H9 (cell line): ENCODE measurements around the gene OR51B5. TPM values are rescaled to one million over a fixed set of nuclear protein-coding genes. Genes with fewer than 3 reads are reported as not detected.

ENCODE experiments used
- DNase-seq: peaks from one replicate; pipeline ENCODE4 v3.0.0-alpha.2; 2017
- H2AFZ ChIP-seq: one replicate; pipeline ENCODE4 v1.6.1; 2013; ENCODE audit warnings: mild to moderate bottlenecking, low read length, control low read depth, moderate library complexity
- H2AK5ac ChIP-seq: 2 replicates; pipeline ENCODE4 v1.6.1; 2013; ENCODE audit warnings: low read length, control low read depth, mixed read lengths; ENCODE audit not compliant: insufficient read length
- H2BK120ac ChIP-seq: one replicate; pipeline ENCODE4 v1.6.1; 2013; ENCODE audit warnings: low read depth, mild to moderate bottlenecking, low read length, control low read depth, inconsistent platforms; ENCODE audit not compliant: poor library complexity, severe bottlenecking
- H2BK12ac ChIP-seq: 2 replicates; pipeline ENCODE4 v1.6.1; 2013; ENCODE audit warnings: low read length, control low read depth, mixed read lengths, low read depth; ENCODE audit not compliant: insufficient read length
- H2BK15ac ChIP-seq: 2 replicates; pipeline ENCODE4 v1.6.1; 2013; ENCODE audit warnings: low read depth, low read length, control low read depth
- H2BK20ac ChIP-seq: one replicate; pipeline ENCODE4 v1.6.1; 2013; ENCODE audit warnings: low read depth, mild to moderate bottlenecking, low read length, control low read depth, inconsistent platforms; ENCODE audit not compliant: poor library complexity, severe bottlenecking
- H2BK5ac ChIP-seq: 2 replicates; pipeline ENCODE4 v1.6.1; 2013; ENCODE audit warnings: low read length, control low read depth, mixed read lengths; ENCODE audit not compliant: insufficient read length
- H3K14ac ChIP-seq: 2 replicates; pipeline ENCODE4 v1.6.1; 2013; ENCODE audit warnings: low read length, control low read depth; ENCODE audit not compliant: insufficient read depth
- H3K18ac ChIP-seq: 2 replicates; pipeline ENCODE4 v1.6.1; 2013; ENCODE audit warnings: low read depth, mild to moderate bottlenecking, mixed read lengths, low read length, control low read depth; ENCODE audit not compliant: insufficient read length
- H3K23ac ChIP-seq: 2 replicates; pipeline ENCODE4 v1.6.1; 2013; ENCODE audit warnings: low read length, control low read depth, mixed read lengths, low read depth; ENCODE audit not compliant: insufficient read length
- H3K23me2 ChIP-seq: 2 replicates; pipeline ENCODE4 v1.6.1; 2013; ENCODE audit warnings: low read depth, mild to moderate bottlenecking, mixed read lengths, low read length, control low read depth; ENCODE audit not compliant: insufficient read length, poor library complexity, severe bottlenecking
- H3K27ac ChIP-seq: 2 replicates; pipeline ENCODE4 v1.5.1; 2013; ENCODE audit warnings: low read length, control low read depth, mixed read lengths, low read depth; ENCODE audit not compliant: insufficient read length
- H3K27me3 ChIP-seq: 2 replicates; pipeline ENCODE4 v1.6.1; 2013; ENCODE audit warnings: low read length, control low read depth, inconsistent platforms; ENCODE audit not compliant: insufficient read depth
- H3K4ac ChIP-seq: 2 replicates; pipeline ENCODE4 v1.6.1; 2013; ENCODE audit warnings: low read depth, mild to moderate bottlenecking, control low read depth, inconsistent platforms, low read length, moderate library complexity
- H3K4me1 ChIP-seq: 2 replicates; pipeline ENCODE4 v1.6.1; 2013; ENCODE audit warnings: low read length, control low read depth, inconsistent platforms; ENCODE audit not compliant: insufficient read depth
- H3K4me2 ChIP-seq: 2 replicates; pipeline ENCODE4 v1.6.1; 2013; ENCODE audit warnings: low read length, control low read depth, mixed read lengths; ENCODE audit not compliant: insufficient read length, insufficient read depth
- H3K56ac ChIP-seq: 2 replicates; pipeline ENCODE4 v1.6.1; 2013; ENCODE audit warnings: low read depth, mild to moderate bottlenecking, mixed read lengths, low read length, control low read depth; ENCODE audit not compliant: insufficient read length
- H3K79me1 ChIP-seq: 2 replicates; pipeline ENCODE4 v1.6.1; 2013; ENCODE audit warnings: low read depth, mild to moderate bottlenecking, moderate library complexity, low read length, control low read depth, inconsistent platforms; ENCODE audit not compliant: insufficient read depth, poor library complexity, severe bottlenecking
- H3K79me2 ChIP-seq: 2 replicates; pipeline ENCODE4 v1.6.1; 2013; ENCODE audit warnings: low read length, control low read depth, inconsistent platforms; ENCODE audit not compliant: insufficient read depth
- H3K9ac ChIP-seq: 2 replicates; pipeline ENCODE4 v1.6.1; 2013; ENCODE audit warnings: low read length, control low read depth, mixed read lengths; ENCODE audit not compliant: insufficient read length; ENCODE audit errors: extremely low read depth
- H3K9me3 ChIP-seq: one replicate; pipeline ENCODE4 v1.6.1; 2013; ENCODE audit warnings: low read depth, low read length, inconsistent platforms; ENCODE audit not compliant: control insufficient read depth
- H3T11ph ChIP-seq: one replicate; pipeline ENCODE4 v1.6.1; 2013; ENCODE audit warnings: mild to moderate bottlenecking, low read length, control low read depth, inconsistent platforms
- H4K20me1 ChIP-seq: one replicate; pipeline ENCODE4 v1.6.1; 2013; ENCODE audit not compliant: control insufficient read depth, insufficient read length, insufficient read depth
- H4K5ac ChIP-seq: 2 replicates; pipeline ENCODE4 v1.6.1; 2013; ENCODE audit warnings: low read depth, mild to moderate bottlenecking, mixed read lengths, low read length, control low read depth; ENCODE audit not compliant: insufficient read length
- H4K8ac ChIP-seq: replicated peaks from 2 replicates; pipeline ENCODE4 v1.6.1; 2013; ENCODE audit warnings: low read length, control low read depth, mixed read lengths, low read depth; ENCODE audit not compliant: insufficient read length
- H4K91ac ChIP-seq: 2 replicates; pipeline ENCODE4 v1.6.1; 2013; ENCODE audit warnings: low read depth, mild to moderate bottlenecking, moderate library complexity, mixed read lengths, low read length, control low read depth; ENCODE audit not compliant: insufficient read length
- H3K27ac Mint-ChIP-seq, 3 experiments: 2 replicates in 2 of 3; 3 replicates in 1 of 3; pipeline ENCODE4 v1.8.0; 2020 to 2021; ENCODE audit warnings: mixed read lengths in 3 of 3, mild to moderate bottlenecking in 1 of 3, moderate library complexity in 1 of 3
- H3K27me3 Mint-ChIP-seq: 2 replicates; pipeline ENCODE4 v1.8.0; 2021; ENCODE audit warnings: low read depth, mild to moderate bottlenecking, moderate library complexity, mixed read lengths
- H3K36me3 Mint-ChIP-seq, 3 experiments: 2 replicates in 2 of 3; 3 replicates in 1 of 3; pipeline ENCODE4 v1.8.0; 2020 to 2021; ENCODE audit warnings: low read depth in 3 of 3, mixed read lengths in 3 of 3; ENCODE audit not compliant: insufficient read depth in 1 of 3
- H3K4me1 Mint-ChIP-seq, 2 experiments: 2 replicates each; pipeline ENCODE4 v1.8.0; 2020; ENCODE audit warnings: mixed read lengths in 2 of 2
- H3K4me3 Mint-ChIP-seq, 2 experiments: 2 replicates in 1 of 2; 3 replicates in 1 of 2; pipeline ENCODE4 v1.8.0; 2020 to 2021; ENCODE audit warnings: mild to moderate bottlenecking in 2 of 2, mixed read lengths in 2 of 2, moderate library complexity in 1 of 2
- H3K9me3 Mint-ChIP-seq, 2 experiments: 2 replicates in 1 of 2; 3 replicates in 1 of 2; pipeline ENCODE4 v1.8.0; 2020; ENCODE audit warnings: mild to moderate bottlenecking in 2 of 2, mixed read lengths in 2 of 2, moderate library complexity in 1 of 2
- total RNA-seq: library from RNA; stranded (reverse); gene quantifications from 2 replicates; pipeline ENCODE4 v1.2.1, GENCODE V29; 2021
- TF ChIP-seq, protein P1 (sequence below): fragments of 200-600 bp; sonication (generic); conservative IDR thresholded peaks from 3 replicates; pipeline ENCODE4 v1.8.0; 2021; ENCODE audit warnings: antibody characterized with exemption, mild to moderate bottlenecking

The OR51B5 gene
- total RNA-seq, 1 experiment from 2014 or later, result not detected

- Mint-ChIP-seq H3K27me3 (no peaks in the 10 kb centered on the region), H3K4me1 (no peaks in the 10 kb centered on the region), H3K4me3 (no peak overlapping the region), H3K36me3 (no peaks in the 10 kb centered on the region), H3K9me3 (no peaks in the 10 kb centered on the region), H3K27ac (no peak overlapping the region)
- H2AFZ ChIP-seq, result no peak overlapping the region
- H2AK5ac ChIP-seq, result no peak overlapping the region
- TF ChIP-seq, protein P1, sequence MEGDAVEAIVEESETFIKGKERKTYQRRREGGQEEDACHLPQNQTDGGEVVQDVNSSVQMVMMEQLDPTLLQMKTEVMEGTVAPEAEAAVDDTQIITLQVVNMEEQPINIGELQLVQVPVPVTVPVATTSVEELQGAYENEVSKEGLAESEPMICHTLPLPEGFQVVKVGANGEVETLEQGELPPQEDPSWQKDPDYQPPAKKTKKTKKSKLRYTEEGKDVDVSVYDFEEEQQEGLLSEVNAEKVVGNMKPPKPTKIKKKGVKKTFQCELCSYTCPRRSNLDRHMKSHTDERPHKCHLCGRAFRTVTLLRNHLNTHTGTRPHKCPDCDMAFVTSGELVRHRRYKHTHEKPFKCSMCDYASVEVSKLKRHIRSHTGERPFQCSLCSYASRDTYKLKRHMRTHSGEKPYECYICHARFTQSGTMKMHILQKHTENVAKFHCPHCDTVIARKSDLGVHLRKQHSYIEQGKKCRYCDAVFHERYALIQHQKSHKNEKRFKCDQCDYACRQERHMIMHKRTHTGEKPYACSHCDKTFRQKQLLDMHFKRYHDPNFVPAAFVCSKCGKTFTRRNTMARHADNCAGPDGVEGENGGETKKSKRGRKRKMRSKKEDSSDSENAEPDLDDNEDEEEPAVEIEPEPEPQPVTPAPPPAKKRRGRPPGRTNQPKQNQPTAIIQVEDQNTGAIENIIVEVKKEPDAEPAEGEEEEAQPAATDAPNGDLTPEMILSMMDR, result no peak
- H2BK12ac ChIP-seq, result no peak overlapping the region
- no peak overlapping the region for H3K27ac ChIP-seq
- no peaks in the 10 kb centered on the region for H3K4me1 ChIP-seq
- H4K5ac ChIP-seq, result no peak overlapping the region
- H4K8ac ChIP-seq, result no peak overlapping the region
- no peak overlapping the region for H3K4ac ChIP-seq
- H3K9ac ChIP-seq, result no peak overlapping the region
- no peaks in the 10 kb centered on the region for H3K9me3 ChIP-seq
- no peak overlapping the region for H3K18ac ChIP-seq
- no peak overlapping the region for H2BK5ac ChIP-seq
- H3K56ac ChIP-seq, result no peak overlapping the region
- no peak overlapping the region for H2BK20ac ChIP-seq
- H3K27me3 ChIP-seq, result no peaks in the 10 kb centered on the region
- no peak overlapping the region for H3K4me2 ChIP-seq
- no peak overlapping the region for H3T11ph ChIP-seq
- H4K91ac ChIP-seq, result no peak overlapping the region
- H3K79me2 ChIP-seq, result no peaks in the 10 kb centered on the region
- H2BK120ac ChIP-seq, result no peak overlapping the region
- no peaks in the 10 kb centered on the region for H4K20me1 ChIP-seq
- H3K79me1 ChIP-seq, result no peaks in the 10 kb centered on the region
- no peak overlapping the region for H3K14ac ChIP-seq
- no peak overlapping the region for H3K23ac ChIP-seq
- DNase-seq, result no peak
- no peaks in the 10 kb centered on the region for H3K23me2 ChIP-seq
- H2BK15ac ChIP-seq, result no peak overlapping the region
Observed at GRCh38 chr11:5336331-5336730, 7.0 kb downstream of the OR51B5 start.
